MM.1S (cell line): Measurements from ENCODE around the gene SNTG2.

ENCODE experiments used
- CTCF ChIP-seq: fragments of 300-600 bp; sonication (generic); IDR thresholded peaks from 2 replicates; pipeline ENCODE4 v1.5.1; 2016; ENCODE audit warnings: antibody characterized with exemption, low read length, mixed read lengths
- EZH2 ChIP-seq: fragments of 300-600 bp; sonication (generic); optimal IDR thresholded peaks from 2 replicates; pipeline ENCODE3; 2017; ENCODE audit warnings: low read depth, mild to moderate bottlenecking, antibody characterized with exemption, low read length, mixed read lengths

GRCh38 chr2:1321321-1321720 lies 370.7 kb downstream of the SNTG2 start:
- TF ChIP-seq CTCF (no peak), EZH2 (no peak)
